OCI-LY7 (cell line): ENCODE measurements around the gene TYK2. TPM values are rescaled to one million over a fixed set of nuclear protein-coding genes. Genes with fewer than 3 reads are reported as not detected.

Experiments used
- BruUV-seq: library from RNA; stranded (reverse); fragments of 400-500 nt; replicated peaks from 2 replicates; lab custom pipeline; 2021; lab: Mats Ljungman, UMichigan
- CTCF ChIA-PET: fragments of 300-600 bp; sonication (Branson Sonifier 250); formaldehyde crosslinking; loops from one replicate; lab custom pipeline; 2022; ENCODE audit warnings: antibody characterized with exemption; ENCODE audit not compliant: unreplicated experiment; lab: Charles Lee
- POLR2A ChIA-PET: fragments of 300-600 bp; sonication (Branson Sonifier 250); formaldehyde crosslinking; loops from one replicate; lab custom pipeline; 2022; ENCODE audit warnings: antibody characterized with exemption; lab: Charles Lee
- DNase-seq: peaks from one replicate; pipeline ENCODE4 v3.0.0-alpha.2; 2015; ENCODE audit warnings: low spot score
- H2AFZ ChIP-seq: fragments of 200-600 bp; sonication (generic), shearing (Covaris generic); 2 replicates; pipeline ENCODE4 v1.6.1; 2014; ENCODE audit warnings: mild to moderate bottlenecking, antibody characterized with exemption, low read length, moderate library complexity
- H3K27ac ChIP-seq: fragments of 200-600 bp; sonication (generic); 2 replicates; pipeline ENCODE4 v1.5.1; 2014; ENCODE audit warnings: mixed run types, low read depth, mild to moderate bottlenecking, moderate library complexity, low read length, inconsistent platforms; ENCODE audit not compliant: poor library complexity, severe bottlenecking
- H3K36me3 ChIP-seq: fragments of 200-600 bp; sonication (generic); 2 replicates; pipeline ENCODE4 v1.6.1; 2014; ENCODE audit warnings: mild to moderate bottlenecking, antibody characterized with exemption, low read length, moderate library complexity, mixed read lengths; ENCODE audit not compliant: insufficient read depth
- H3K4me1 ChIP-seq: fragments of 200-600 bp; sonication (generic); 2 replicates; pipeline ENCODE4 v1.5.1; 2014; ENCODE audit warnings: mild to moderate bottlenecking, low read length; ENCODE audit not compliant: insufficient read depth, poor library complexity, severe bottlenecking
- H3K4me2 ChIP-seq: fragments of 200-600 bp; sonication (generic); 2 replicates; pipeline ENCODE4 v1.6.1; 2014; ENCODE audit warnings: mild to moderate bottlenecking, low read length
- H3K4me3 ChIP-seq: fragments of 200-600 bp; sonication (generic); 2 replicates; pipeline ENCODE4 v1.5.1; 2014; ENCODE audit warnings: mild to moderate bottlenecking, low read depth, low read length; ENCODE audit not compliant: poor library complexity, severe bottlenecking
- H3K79me2 ChIP-seq: fragments of 200-600 bp; sonication (generic); 2 replicates; pipeline ENCODE4 v1.6.1; 2016; ENCODE audit warnings: low read depth, mild to moderate bottlenecking, low read length, moderate library complexity, mixed read lengths; ENCODE audit not compliant: insufficient read depth
- H3K9me2 ChIP-seq: fragments of 200-600 bp; sonication (generic); 2 replicates; pipeline ENCODE4 v1.6.1; 2016; ENCODE audit warnings: mild to moderate bottlenecking, low read length, mixed read lengths; ENCODE audit not compliant: insufficient read depth
- H3K9me3 ChIP-seq: fragments of 200-600 bp; sonication (generic); 2 replicates; pipeline ENCODE4 v1.6.1; 2014; ENCODE audit warnings: mild to moderate bottlenecking, mixed run types, low read length, mixed read lengths
- H4K20me1 ChIP-seq: fragments of 200-600 bp; sonication (generic); 2 replicates; pipeline ENCODE4 v1.6.1; 2014; ENCODE audit warnings: mild to moderate bottlenecking, antibody characterized with exemption, low read length, moderate library complexity, mixed read lengths; ENCODE audit not compliant: insufficient read depth
- EZH2phosphoT487 ChIP-seq: fragments of 200-600 bp; sonication (generic); IDR thresholded peaks from 2 replicates; pipeline ENCODE4 v1.6.1; 2018; ENCODE audit warnings: low read depth, borderline replicate concordance, mild to moderate bottlenecking, mixed run types, antibody characterized with exemption, low read length, moderate library complexity, mixed read lengths
- intact Hi-C: fragments of 100-400 bp; cut with micrococcal nuclease; formaldehyde crosslinking; loops from one replicate; pipeline ENCODE4 v1.10.0; 2022; ENCODE audit not compliant: unreplicated experiment
- microRNA-seq: library from miRNA; unstranded; fragments of <30 nt; microRNA quantifications from one replicate; pipeline ENCODE4 v1.2.0, GENCODE V29; 2022; ENCODE audit warnings: borderline replicate concordance
- small RNA-seq: library from RNA; depleted of rRNA; stranded (forward); fragments of <200 nt; gene quantifications from one replicate; pipeline ENCODE3, GENCODE V24; 2014
- total RNA-seq, 2 experiments: library from RNA; depleted of rRNA in 1 of 2; stranded (reverse); fragments of >200 nt in 1 of 2; shearing (Covaris generic) in 1 of 2; gene quantifications; 2 replicates each; pipeline ENCODE4 v1.2.3, GENCODE V29; 2014 to 2022
- TF ChIP-seq, protein P1 (sequence below): fragments of 200-600 bp; sonication (generic); conservative IDR thresholded peaks from 2 replicates; pipeline ENCODE4 v1.5.1; 2014; ENCODE audit warnings: mild to moderate bottlenecking, antibody characterized with exemption, low read length, moderate library complexity, mixed read lengths

TYK2 gene
- total RNA-seq, 2 experiments from 2014 or later = 185 to 216 TPM

GRCh38 chr19:10305139-10305806 lies 75.1 kb downstream of the TYK2 start:
- Histone ChIP-seq H3K4me1 (no peaks in the 10 kb centered on the region), H3K9me3 (no peaks in the 10 kb centered on the region), H3K36me3 (peaks cover 13% of the 10 kb centered on the region; the same call in 1 of the 2 replicates), H3K79me2 (no peaks in the 10 kb centered on the region), H3K4me2 (no peak overlapping the region), H4K20me1 (no peaks in the 10 kb centered on the region), H3K9me2 (no peaks in the 10 kb centered on the region), H2AFZ (no peak overlapping the region), H3K27ac (no peak overlapping the region), H3K4me3 (no peak overlapping the region)
- TF ChIP-seq, protein P1, sequence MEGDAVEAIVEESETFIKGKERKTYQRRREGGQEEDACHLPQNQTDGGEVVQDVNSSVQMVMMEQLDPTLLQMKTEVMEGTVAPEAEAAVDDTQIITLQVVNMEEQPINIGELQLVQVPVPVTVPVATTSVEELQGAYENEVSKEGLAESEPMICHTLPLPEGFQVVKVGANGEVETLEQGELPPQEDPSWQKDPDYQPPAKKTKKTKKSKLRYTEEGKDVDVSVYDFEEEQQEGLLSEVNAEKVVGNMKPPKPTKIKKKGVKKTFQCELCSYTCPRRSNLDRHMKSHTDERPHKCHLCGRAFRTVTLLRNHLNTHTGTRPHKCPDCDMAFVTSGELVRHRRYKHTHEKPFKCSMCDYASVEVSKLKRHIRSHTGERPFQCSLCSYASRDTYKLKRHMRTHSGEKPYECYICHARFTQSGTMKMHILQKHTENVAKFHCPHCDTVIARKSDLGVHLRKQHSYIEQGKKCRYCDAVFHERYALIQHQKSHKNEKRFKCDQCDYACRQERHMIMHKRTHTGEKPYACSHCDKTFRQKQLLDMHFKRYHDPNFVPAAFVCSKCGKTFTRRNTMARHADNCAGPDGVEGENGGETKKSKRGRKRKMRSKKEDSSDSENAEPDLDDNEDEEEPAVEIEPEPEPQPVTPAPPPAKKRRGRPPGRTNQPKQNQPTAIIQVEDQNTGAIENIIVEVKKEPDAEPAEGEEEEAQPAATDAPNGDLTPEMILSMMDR = no peak
- no peak for TF ChIP-seq EZH2phosphoT487
- intact Hi-C loops = no loop called here
- no peak for DNase-seq
- no TSS peak for BruUV-seq
- POLR2A ChIA-PET = interaction anchor here (0.6 kb wide), 1 partner anchor 36 kb away, joined by 5 read pairs; no protein-coding TSS in a partner anchor
- CTCF ChIA-PET = interaction anchor here (0.6 kb wide), 1 partner anchor 34 kb away, joined by 6 read pairs; no protein-coding TSS in a partner anchor

Small RNA genes within 50 kb of the gene (microRNA-seq; reads per million reads assigned to microRNA genes)
- gene MIR1181 = 4.5 reads per million

Small RNA genes within 50 kb of the gene (small RNA-seq; reads per million reads assigned to genes)
- not detected for gene AC011511.1
- not detected for gene AC011511.4

Other genes starting within 250 kb of the TYK2 start
- gene DNMT1, start 185.6 kb downstream of the TYK2 start, total RNA-seq (2014; rRNA removed; shearing (Covaris generic)) = 329 and 365 TPM in 2 replicates
- gene DNMT1, start 185.6 kb downstream of the TYK2 start, total RNA-seq (2022) = 680 and 699 TPM in 2 replicates
- gene S1PR2, start 149.2 kb downstream of the TYK2 start, total RNA-seq (2014; rRNA removed; shearing (Covaris generic)) = 27.0 and 27.8 TPM in 2 replicates
- gene S1PR2, start 149.2 kb downstream of the TYK2 start, total RNA-seq (2022) = 51.6 and 64.5 TPM in 2 replicates
- gene MRPL4, start 128.4 kb downstream of the TYK2 start, total RNA-seq (2014; rRNA removed; shearing (Covaris generic)) = 134 and 148 TPM in 2 replicates
- 132 and 155 TPM in 2 replicates for gene MRPL4, start 128.4 kb downstream of the TYK2 start, total RNA-seq (2022)
- 12.0 and 15.8 TPM in 2 replicates for gene ICAM1, start 109.5 kb downstream of the TYK2 start, total RNA-seq (2014; rRNA removed; shearing (Covaris generic))
- gene ICAM1, start 109.5 kb downstream of the TYK2 start, total RNA-seq (2022) = 13.4 and 13.5 TPM in 2 replicates
- gene ICAM4, start 93.6 kb downstream of the TYK2 start, total RNA-seq (2014; rRNA removed; shearing (Covaris generic)) = not detected in 2 replicates
- gene ICAM4, start 93.6 kb downstream of the TYK2 start, total RNA-seq (2022) = 0.38 and 0.53 TPM in 2 replicates
- 2.7 and 6.4 TPM in 2 replicates for gene ICAM5, start 90.6 kb downstream of the TYK2 start, total RNA-seq (2014; rRNA removed; shearing (Covaris generic))
- gene ICAM5, start 90.6 kb downstream of the TYK2 start, total RNA-seq (2022) = 10.8 and 12.6 TPM in 2 replicates
- gene ZGLP1, start 70.8 kb downstream of the TYK2 start, total RNA-seq (2014; rRNA removed; shearing (Covaris generic)) = 2.3 and 8.8 TPM in 2 replicates
- gene ZGLP1, start 70.8 kb downstream of the TYK2 start, total RNA-seq (2022) = 5.4 and 5.7 TPM in 2 replicates
- gene FDX2, start 64.6 kb downstream of the TYK2 start, total RNA-seq (2014; rRNA removed; shearing (Covaris generic)) = 17.2 and 28.8 TPM in 2 replicates
- gene FDX2, start 64.6 kb downstream of the TYK2 start, total RNA-seq (2022) = 10.4 and 17.1 TPM in 2 replicates
- gene RAVER1, start 47.0 kb downstream of the TYK2 start, total RNA-seq (2014; rRNA removed; shearing (Covaris generic)) = 21.6 and 35.7 TPM in 2 replicates
- gene RAVER1, start 47.0 kb downstream of the TYK2 start, total RNA-seq (2022) = 90.7 and 95.8 TPM in 2 replicates
- 63.7 and 66.0 TPM in 2 replicates for gene ICAM3, start 40.9 kb downstream of the TYK2 start, total RNA-seq (2014; rRNA removed; shearing (Covaris generic))
- 76.4 and 82.0 TPM in 2 replicates for gene ICAM3, start 40.9 kb downstream of the TYK2 start, total RNA-seq (2022)
- gene CDC37, start 23.0 kb upstream of the TYK2 start, total RNA-seq (2014; rRNA removed; shearing (Covaris generic)) = 332 and 345 TPM in 2 replicates
- gene CDC37, start 23.0 kb upstream of the TYK2 start, total RNA-seq (2022) = 269 and 271 TPM in 2 replicates
- 9.4 and 16.4 TPM in 2 replicates for gene PDE4A, start 40.0 kb upstream of the TYK2 start, total RNA-seq (2014; rRNA removed; shearing (Covaris generic))
- gene PDE4A, start 40.0 kb upstream of the TYK2 start, total RNA-seq (2022) = 42.4 and 45.1 TPM in 2 replicates
- gene KEAP1, start 122.8 kb upstream of the TYK2 start, total RNA-seq (2014; rRNA removed; shearing (Covaris generic)) = 65.9 and 68.9 TPM in 2 replicates
- gene KEAP1, start 122.8 kb upstream of the TYK2 start, total RNA-seq (2022) = 64.9 and 93.5 TPM in 2 replicates
- not detected in 2 replicates for gene S1PR5, start 136.9 kb upstream of the TYK2 start, total RNA-seq (2014; rRNA removed; shearing (Covaris generic))
- not detected in 2 replicates for gene S1PR5, start 136.9 kb upstream of the TYK2 start, total RNA-seq (2022)
- gene ATG4D, start 163.3 kb upstream of the TYK2 start, total RNA-seq (2014; rRNA removed; shearing (Covaris generic)) = 21.1 and 29.6 TPM in 2 replicates
- gene ATG4D, start 163.3 kb upstream of the TYK2 start, total RNA-seq (2022) = 46.8 and 48.2 TPM in 2 replicates
- gene KRI1, start 185.4 kb upstream of the TYK2 start, total RNA-seq (2014; rRNA removed; shearing (Covaris generic)) = 44.9 and 53.6 TPM in 2 replicates
- 57.0 and 58.4 TPM in 2 replicates for gene KRI1, start 185.4 kb upstream of the TYK2 start, total RNA-seq (2022)
- gene CDKN2D, start 188.4 kb upstream of the TYK2 start, total RNA-seq (2014; rRNA removed; shearing (Covaris generic)) = 22.4 and 25.3 TPM in 2 replicates
- gene CDKN2D, start 188.4 kb upstream of the TYK2 start, total RNA-seq (2022) = 26.6 and 28.1 TPM in 2 replicates
- gene AP1M2, start 206.7 kb upstream of the TYK2 start, total RNA-seq (2014; rRNA removed; shearing (Covaris generic)) = 0.44 TPM in 1 of 2 replicates, not detected in the other
- not detected in 2 replicates for gene AP1M2, start 206.7 kb upstream of the TYK2 start, total RNA-seq (2022)
- 104 and 115 TPM in 2 replicates for gene SLC44A2, start 245.0 kb upstream of the TYK2 start, total RNA-seq (2014; rRNA removed; shearing (Covaris generic))
- gene SLC44A2, start 245.0 kb upstream of the TYK2 start, total RNA-seq (2022) = 197 and 248 TPM in 2 replicates